IPS DF 6.9 (cell line): Measurements from ENCODE around the gene RHO.

Source experiments
- DNase-seq: peaks from one replicate; pipeline ENCODE4 v3.0.0-alpha.2; 2013; ENCODE audit warnings: low read depth, low spot score
- H3K27ac ChIP-seq: one replicate; pipeline ENCODE4 v1.5.1; 2013; ENCODE audit warnings: low read length, control low read depth
- H3K27me3 ChIP-seq: 2 replicates; pipeline ENCODE4 v1.6.1; 2013; ENCODE audit warnings: mild to moderate bottlenecking, low read length; ENCODE audit not compliant: control insufficient read depth, insufficient read depth
- H3K36me3 ChIP-seq: 2 replicates; pipeline ENCODE4 v1.6.1; 2013; ENCODE audit warnings: low read length; ENCODE audit not compliant: control insufficient read depth, insufficient read depth
- H3K4me1 ChIP-seq: 2 replicates; pipeline ENCODE4 v1.6.1; 2013; ENCODE audit warnings: low read length; ENCODE audit not compliant: control insufficient read depth, insufficient read depth
- H3K4me3 ChIP-seq: 2 replicates; pipeline ENCODE4 v1.5.1; 2013; ENCODE audit warnings: mild to moderate bottlenecking, low read length
- H3K9me3 ChIP-seq: 2 replicates; pipeline ENCODE4 v1.6.1; 2013; ENCODE audit warnings: low read length, inconsistent platforms; ENCODE audit not compliant: control insufficient read depth, insufficient read depth
- WGBS: extraction: QIAGEN DNeasy Blood & Tissue Kit; methylation state at CpG from one replicate; pipeline ENCODE4 v1.1.7; 2013; ENCODE audit warnings: mixed read lengths, missing lambda C conversion rate; ENCODE audit not compliant: insufficient read length, insufficient coverage; 5-methylcytosine and 5-hydroxymethylcytosine counted together

The RHO gene

DNA sequence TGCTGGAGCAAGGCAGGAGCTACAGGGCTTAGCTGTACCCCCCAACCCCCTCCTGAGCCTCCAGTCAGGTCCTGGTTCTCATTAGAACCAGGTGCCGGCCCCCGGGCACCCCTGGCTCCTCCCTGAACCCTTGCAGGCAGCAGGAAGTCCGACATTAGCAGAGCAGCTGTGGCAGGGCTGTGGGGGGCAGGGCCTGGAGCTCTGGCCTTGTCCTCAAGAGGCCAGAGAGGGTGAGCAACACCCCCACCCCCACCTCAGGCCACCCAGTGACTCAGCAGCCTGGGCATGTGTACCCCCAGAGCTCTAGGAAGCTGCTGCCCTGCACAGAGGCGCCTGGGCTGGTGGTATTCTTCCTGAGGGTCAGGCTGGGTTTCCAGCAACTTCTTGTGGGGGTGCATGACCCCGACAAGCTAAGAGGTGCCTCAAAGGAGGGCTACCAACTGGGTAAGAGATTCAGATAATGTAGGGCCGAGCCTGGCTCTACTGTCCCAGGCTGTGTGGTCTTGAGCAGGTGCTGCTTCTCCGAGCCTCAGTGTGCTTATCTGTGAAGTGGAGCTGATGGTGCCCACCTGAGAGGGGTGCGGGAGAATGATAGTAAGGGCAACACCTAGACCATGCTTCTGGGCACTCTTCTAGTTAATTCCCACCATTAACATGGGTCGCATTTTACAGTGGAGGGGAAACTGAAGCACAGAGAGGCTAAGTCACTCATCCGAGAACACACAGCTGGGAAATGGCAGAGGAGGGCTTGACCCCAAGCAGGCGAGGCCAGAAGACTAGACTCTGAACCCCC, 30.5 kb downstream of the RHO start:
- Histone ChIP-seq H3K27me3 (no peaks in the 10 kb centered on the region), H3K27ac (no peak overlapping the region), H3K36me3 (peaks cover 5% of the 10 kb centered on the region; the same call in 1 of the 2 replicates), H3K4me1 (no peaks in the 10 kb centered on the region; the same call in 1 of the 2 replicates), H3K4me3 (no peak overlapping the region), H3K9me3 (no peaks in the 10 kb centered on the region)
- no CpG with 5 or more reads among the region's 11 CpGs for WGBS
- no peak for DNase-seq

GRCh38 chr3:129559565-129560079, 31.2 kb downstream of the RHO start:
- WGBS, result no CpG with 5 or more reads among the region's 20 CpGs
- no peak for DNase-seq
- Histone ChIP-seq H3K4me3 (no peak overlapping the region), H3K27me3 (no peaks in the 10 kb centered on the region), H3K36me3 (peaks cover 5% of the 10 kb centered on the region; the same call in 1 of the 2 replicates), H3K4me1 (no peaks in the 10 kb centered on the region; the same call in 1 of the 2 replicates), H3K9me3 (no peaks in the 10 kb centered on the region), H3K27ac (no peak overlapping the region)

DNA sequence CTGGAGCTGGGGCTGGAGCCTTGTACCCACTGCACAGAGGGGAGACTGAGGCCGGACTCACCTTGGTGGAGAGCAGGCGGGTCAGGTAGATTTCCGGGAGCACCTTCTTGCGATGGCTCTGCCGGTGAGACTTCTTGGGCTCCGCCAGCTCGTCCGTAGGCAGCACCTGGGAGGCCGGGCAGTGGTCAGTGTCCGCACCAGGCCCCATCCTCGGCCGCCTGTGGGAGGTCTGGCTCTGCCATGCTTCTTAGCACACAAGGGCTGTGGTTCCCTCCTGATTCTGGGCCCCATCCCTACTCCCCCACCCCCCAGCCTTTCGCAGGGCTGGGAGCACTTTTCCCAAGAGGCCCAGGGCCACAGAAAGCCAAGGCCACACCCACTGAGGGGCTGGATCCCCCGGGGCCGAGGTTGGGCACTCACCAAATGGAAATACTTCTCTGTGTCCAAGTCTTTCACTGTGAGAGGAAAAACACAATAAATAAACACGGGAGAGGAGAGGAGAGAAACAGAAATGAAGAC, 31.9 kb downstream of the RHO start:
- Histone ChIP-seq H3K27ac (no peak overlapping the region), H3K4me3 (no peak overlapping the region), H3K4me1 (no peaks in the 10 kb centered on the region; the same call in 1 of the 2 replicates), H3K27me3 (no peaks in the 10 kb centered on the region), H3K9me3 (no peaks in the 10 kb centered on the region), H3K36me3 (peaks cover 7% of the 10 kb centered on the region; the same call in 1 of the 2 replicates)
- WGBS, result no CpG with 5 or more reads among the region's 16 CpGs
- DNase-seq, result no peak

- Histone ChIP-seq H3K4me1 (no peaks in the 10 kb centered on the region; the same call in 1 of the 2 replicates), H3K36me3 (peaks cover 7% of the 10 kb centered on the region; the same call in 1 of the 2 replicates), H3K4me3 (no peak overlapping the region), H3K27me3 (no peaks in the 10 kb centered on the region), H3K27ac (no peak overlapping the region), H3K9me3 (no peaks in the 10 kb centered on the region)
- no peak for DNase-seq
- no CpG with 5 or more reads among the region's 18 CpGs for WGBS
These were observed 32.6 kb downstream of the RHO start for GRCh38 chr3:129560911-129561594.

GRCh38 chr3:129561619-129562248, 33.3 kb downstream of the RHO start:
- H3K27me3 ChIP-seq, result no peaks in the 10 kb centered on the region
- H3K27ac ChIP-seq, result no peak overlapping the region
- no peak overlapping the region for H3K4me3 ChIP-seq
- no peak for DNase-seq
- no CpG with 5 or more reads among the region's 18 CpGs for WGBS
- no peaks in the 10 kb centered on the region for H3K9me3 ChIP-seq
- no peaks in the 10 kb centered on the region; the same call in 1 of the 2 replicates for H3K4me1 ChIP-seq
- peaks cover 4% of the 10 kb centered on the region; the same call in 1 of the 2 replicates for H3K36me3 ChIP-seq

GRCh38 chr3:129562803-129563202, 34.4 kb downstream of the RHO start:
- Histone ChIP-seq H3K27me3 (no peaks in the 10 kb centered on the region), H3K9me3 (no peaks in the 10 kb centered on the region), H3K27ac (no peak overlapping the region), H3K36me3 (peaks cover 4% of the 10 kb centered on the region; the same call in 1 of the 2 replicates), H3K4me3 (no peak overlapping the region), H3K4me1 (no peaks in the 10 kb centered on the region; the same call in 1 of the 2 replicates)
- DNase-seq, result no peak
- WGBS, result no CpG with 5 or more reads among the region's 19 CpGs

DNA sequence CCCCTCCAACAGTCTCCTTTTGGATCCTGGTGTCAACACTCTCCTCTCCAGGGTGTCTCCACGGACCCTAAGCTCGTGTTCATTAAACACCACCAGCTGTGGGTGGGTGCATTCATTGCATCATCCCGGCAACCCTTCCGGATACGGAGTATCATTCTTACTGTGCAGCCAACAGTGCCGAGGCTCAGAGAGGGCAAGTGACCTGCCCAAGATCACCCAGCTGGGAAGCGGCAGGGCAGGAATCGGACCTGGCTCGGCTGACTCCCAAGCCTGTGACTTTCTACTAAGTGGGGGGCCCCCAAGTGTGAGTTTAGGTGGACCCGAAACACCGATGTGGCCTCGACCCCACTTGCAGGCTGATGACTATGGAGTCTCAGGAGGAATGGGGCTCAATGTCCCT, 34.9 kb downstream of the RHO start:
- DNase-seq, result no peak
- Histone ChIP-seq H3K4me3 (no peak overlapping the region), H3K27ac (no peak overlapping the region), H3K4me1 (no peaks in the 10 kb centered on the region; the same call in 1 of the 2 replicates), H3K27me3 (no peaks in the 10 kb centered on the region), H3K9me3 (no peaks in the 10 kb centered on the region), H3K36me3 (peaks cover 2% of the 10 kb centered on the region; the same call in 1 of the 2 replicates)
- no CpG with 5 or more reads among the region's 12 CpGs for WGBS

DNA sequence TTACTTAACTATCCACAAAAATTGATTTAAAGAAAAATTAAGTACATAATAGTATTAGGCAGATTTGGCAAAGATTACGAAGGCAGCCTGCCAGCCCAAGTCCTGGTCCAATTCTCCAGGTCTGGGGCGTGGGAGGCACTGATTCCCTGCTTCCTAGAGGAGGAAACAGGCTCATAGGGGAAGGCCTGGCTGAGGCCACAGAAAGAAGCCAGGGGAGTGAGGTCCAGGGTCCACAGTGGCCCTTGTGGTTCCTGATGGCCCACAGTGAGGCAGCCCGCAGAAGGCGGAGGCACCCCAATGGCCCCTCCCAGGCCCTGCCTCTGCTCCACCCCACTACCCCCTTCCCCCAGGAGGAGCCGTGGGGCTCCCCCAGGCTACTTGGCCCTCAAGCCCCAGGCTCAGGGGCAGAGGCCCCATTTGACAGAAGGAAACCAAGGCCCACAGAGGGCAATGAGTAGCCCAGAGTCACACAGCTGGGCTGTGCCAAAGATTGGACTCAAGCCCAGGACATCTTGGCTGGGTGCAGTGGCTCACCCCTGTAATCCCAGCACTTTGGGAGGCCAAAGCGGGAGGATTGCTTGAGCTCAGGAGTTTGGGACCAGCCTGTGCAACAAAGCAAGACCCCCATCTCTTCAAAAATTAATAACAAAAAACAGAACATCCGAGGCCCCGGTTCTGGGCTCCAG, 35.6 kb downstream of the RHO start:
- peaks cover 2% of the 10 kb centered on the region; the same call in 1 of the 2 replicates for H3K36me3 ChIP-seq

DNA sequence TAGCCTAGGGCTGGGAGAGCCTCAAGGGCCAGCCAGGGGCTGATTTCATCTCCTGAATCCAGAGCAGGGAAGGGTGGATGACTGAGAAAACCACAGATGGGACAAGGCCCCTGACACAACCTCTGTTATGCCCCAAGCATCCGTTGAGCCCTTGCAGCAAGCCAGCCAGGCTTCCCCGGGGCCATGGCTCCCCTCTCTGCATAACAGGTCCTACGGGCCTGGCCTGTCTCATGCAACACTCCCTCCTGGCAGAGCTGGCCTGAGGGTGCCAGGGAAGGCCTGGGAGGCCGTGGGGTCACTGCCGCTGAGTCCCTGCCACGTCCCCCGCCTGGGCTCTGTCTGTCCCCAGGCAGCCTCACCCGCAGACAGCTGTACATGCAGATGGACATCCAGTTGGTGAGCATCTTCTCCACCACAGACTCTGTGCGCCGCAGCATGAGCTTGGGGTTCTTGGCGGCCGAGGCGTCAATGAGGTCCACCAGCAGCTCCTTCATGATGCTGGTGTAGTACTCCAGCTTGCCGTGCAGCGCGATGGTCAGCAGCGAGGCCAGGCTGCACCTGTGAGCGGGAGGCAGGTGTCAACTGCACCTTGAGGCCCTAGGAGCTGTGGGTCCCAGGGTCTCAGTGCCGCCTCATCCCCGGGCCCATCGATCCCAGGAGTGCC, 36.7 kb downstream of the RHO start:
- no peak overlapping the region for H3K4me3 ChIP-seq
- peaks cover 5% of the 10 kb centered on the region; the same call in 1 of the 2 replicates for H3K36me3 ChIP-seq
- H3K9me3 ChIP-seq, result no peaks in the 10 kb centered on the region
- H3K4me1 ChIP-seq, result no peaks in the 10 kb centered on the region; the same call in 1 of the 2 replicates
- DNase-seq, result no peak
- no peaks in the 10 kb centered on the region for H3K27me3 ChIP-seq
- H3K27ac ChIP-seq, result no peak overlapping the region
- WGBS, result no CpG with 5 or more reads among the region's 21 CpGs

More for the DNA sequence above, 35.6 kb downstream of the RHO start:
- no peaks in the 10 kb centered on the region; the same call in 1 of the 2 replicates for H3K4me1 ChIP-seq
- DNase-seq, result no peak
- no peak overlapping the region for H3K27ac ChIP-seq
- WGBS, result no CpG with 5 or more reads among the region's 8 CpGs
- no peaks in the 10 kb centered on the region for H3K9me3 ChIP-seq
- no peaks in the 10 kb centered on the region for H3K27me3 ChIP-seq
- no peak overlapping the region for H3K4me3 ChIP-seq
